ENCODE results near the gene MCF2L2.

DNA sequence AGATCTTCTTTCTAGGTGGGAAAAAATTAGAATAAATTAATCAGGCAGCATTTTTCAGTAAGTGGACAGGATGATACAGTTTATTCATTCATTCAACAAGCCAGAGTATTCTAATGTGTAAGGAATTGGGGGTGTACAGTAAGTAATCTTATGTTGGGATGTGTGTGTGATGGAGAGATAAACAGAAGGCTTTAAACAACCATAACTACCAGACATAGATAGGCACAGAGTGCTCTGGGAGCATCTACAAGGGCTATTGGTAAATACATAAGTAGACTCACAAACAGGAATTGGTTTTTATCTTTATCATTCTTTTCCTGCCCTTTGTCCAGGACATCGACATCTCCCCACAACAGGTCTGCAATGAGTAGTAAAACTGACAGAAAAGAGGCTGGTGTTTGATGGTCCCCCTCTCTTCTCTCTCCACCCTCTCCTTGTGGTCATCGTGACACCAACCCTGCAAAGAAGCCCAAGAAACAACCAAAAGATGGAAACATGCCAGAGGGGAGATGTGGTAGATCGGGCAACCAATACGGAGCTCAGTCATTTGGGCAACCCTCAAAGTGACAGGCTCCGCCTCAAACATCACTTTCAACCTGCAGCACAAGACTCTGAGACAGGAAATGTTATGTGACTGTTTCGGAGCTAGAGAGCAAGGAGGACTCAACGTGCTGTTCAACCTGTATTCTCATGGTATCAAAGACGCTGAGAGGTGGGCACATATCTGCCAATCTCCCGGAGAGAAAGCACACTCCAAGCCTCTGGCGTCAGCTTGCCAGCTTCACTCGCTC lies 204.0 kb downstream of the MCF2L2 start:
- TF ChIP-seq EZH2 (IDR thresholded peaks at IDR 0.05; ENCODE audit: borderline replicate concordance, insufficient read depth, low read depth, low read length, poor library complexity, severe bottlenecking) = no peak
- no peak for TF ChIP-seq CTCF (IDR thresholded peaks at IDR 0.05)

Data from B cell (primary cell).